Epidermal melanocyte (primary cell): Measurements from ENCODE around the gene KDM1B.
"Not testable (repeated sequence)": the region's sequence is repeated elsewhere in the genome, so short reads cannot be mapped to it uniquely, and the experiment has no call there.

ENCODE experiments used
- DNase-seq: peaks from one replicate; pipeline ENCODE4 v3.0.0; 2011; ENCODE audit warnings: low spot score; ENCODE audit not compliant: insufficient read length

The KDM1B gene

GRCh38 chr6:18187701-18188100 lies 32.5 kb downstream of the KDM1B start:
- no peak for DNase-seq

- DNase-seq: no peak
Measured at GRCh38 chr6:18189196-18189595, 34.0 kb downstream of the KDM1B start.

DNA sequence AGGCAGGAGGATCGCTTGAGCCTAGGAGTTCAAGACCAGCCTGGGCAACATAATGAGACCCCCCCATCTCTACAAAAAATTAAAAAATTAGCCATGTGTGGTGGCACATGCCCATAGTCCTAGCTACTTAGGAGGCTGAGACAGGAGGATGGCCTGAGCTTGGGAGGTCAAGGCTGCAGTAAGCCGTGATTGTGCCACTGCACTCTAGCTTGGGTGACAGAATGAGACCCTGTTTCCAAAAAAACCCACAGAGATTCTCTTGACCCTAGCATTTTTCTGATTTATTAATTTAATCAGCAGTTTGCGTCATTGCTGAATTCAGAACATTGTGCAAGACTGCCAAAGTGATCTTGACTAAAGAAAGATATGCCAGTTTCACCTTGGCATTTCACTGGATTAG lies 36.8 kb downstream of the KDM1B start:
- DNase-seq: no peak

- no peak for DNase-seq
Measured at GRCh38 chr6:18203786-18204185, 48.6 kb downstream of the KDM1B start.

DNA sequence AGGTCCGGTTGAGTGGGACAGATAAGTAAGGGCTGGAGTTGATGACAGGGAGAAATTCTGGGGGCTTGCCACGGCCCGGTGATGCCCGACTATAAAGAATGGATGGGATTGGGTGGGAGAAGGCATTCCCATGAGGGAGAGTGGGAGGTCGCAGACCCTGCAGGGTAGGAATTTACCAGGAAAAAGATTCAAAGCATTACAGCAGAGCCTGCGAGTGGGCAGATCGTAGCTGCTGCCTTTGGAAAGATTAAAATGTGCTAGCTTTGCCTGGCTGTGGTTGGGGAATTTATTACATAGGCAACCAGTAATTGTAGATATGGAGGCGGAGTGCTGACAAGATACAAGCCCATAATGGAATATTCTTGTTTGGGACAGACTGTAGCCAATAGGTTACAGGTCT lies 49.5 kb downstream of the KDM1B start:
- no peak for DNase-seq

DNA sequence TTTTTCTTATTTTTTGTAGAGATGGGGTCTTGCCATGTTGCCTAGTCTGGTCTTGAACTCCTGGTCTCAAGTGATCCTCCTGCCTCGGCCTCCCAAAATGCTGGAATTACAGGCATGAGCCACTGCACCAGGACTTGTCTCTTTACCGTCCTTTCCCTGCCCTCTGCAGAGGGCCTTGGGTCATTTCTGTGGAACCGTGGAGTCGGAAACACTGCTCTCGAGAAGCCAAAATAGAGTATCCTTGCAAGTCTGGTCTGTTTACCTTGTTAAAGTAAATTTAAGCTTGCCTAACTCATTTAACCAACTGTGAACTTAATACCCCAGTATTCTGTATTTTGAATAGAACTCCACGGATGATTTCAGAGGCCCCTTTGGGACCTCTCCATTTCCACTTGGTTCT lies 51.4 kb downstream of the KDM1B start:
- DNase-seq: no peak

DNA sequence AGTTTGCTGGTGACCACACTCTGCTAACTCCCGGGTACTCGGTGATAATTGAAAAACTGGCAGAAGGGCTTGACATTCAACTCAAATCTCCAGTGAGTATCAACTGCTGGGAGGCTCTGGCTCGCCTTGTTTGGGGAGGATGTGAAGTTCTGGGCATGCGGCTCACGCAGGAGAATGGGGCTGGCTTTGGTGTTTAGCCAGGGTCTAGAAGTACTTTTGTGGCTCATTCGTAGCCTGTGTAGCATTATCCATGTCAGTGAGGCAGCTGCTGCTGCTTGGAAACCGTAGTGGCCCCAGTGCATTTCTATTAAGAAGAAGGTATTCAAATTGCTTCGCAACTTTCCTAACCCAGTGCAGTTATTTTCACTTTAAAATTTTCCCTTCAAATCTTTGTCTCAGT lies 52.2 kb downstream of the KDM1B start:
- no peak for DNase-seq

DNA sequence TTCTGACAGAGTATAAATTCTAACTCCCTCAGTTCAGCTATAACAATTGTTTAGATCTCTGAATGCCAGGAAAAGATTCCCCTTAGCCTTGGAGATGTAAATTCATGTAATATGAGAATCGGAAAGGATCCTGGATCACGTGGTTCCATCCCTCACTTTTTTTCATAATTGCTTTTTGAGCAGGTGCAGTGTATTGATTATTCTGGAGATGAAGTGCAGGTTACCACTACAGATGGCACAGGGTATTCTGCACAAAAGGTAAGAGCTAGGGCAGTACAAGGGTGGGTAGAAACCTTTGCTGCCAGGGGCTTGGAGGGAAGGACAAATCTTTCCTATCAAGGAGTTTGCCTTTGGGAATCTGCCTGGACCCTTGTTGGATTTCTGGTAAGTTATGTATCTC lies 52.7 kb downstream of the KDM1B start:
- DNase-seq: no peak

DNA sequence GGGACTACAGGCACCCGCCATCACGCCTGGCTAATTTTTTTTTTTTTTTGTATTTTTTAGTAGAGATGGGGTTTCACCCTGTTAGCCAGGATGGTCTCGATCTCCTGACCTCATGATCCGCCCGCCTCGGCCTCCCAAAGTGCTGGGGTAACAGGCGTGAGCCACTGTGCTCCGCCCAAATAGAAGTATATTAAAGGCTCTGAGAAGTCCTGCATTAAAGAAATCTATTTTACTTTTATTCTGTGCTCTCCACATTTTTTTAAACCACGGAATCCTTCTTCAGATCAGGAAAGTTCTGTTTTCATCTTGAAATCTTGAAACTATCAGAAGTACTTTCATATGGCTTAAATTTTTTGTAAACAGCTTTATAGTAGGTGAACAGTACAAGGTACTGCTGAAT lies 53.6 kb downstream of the KDM1B start:
- DNase-seq: not testable (repeated sequence)

DNA sequence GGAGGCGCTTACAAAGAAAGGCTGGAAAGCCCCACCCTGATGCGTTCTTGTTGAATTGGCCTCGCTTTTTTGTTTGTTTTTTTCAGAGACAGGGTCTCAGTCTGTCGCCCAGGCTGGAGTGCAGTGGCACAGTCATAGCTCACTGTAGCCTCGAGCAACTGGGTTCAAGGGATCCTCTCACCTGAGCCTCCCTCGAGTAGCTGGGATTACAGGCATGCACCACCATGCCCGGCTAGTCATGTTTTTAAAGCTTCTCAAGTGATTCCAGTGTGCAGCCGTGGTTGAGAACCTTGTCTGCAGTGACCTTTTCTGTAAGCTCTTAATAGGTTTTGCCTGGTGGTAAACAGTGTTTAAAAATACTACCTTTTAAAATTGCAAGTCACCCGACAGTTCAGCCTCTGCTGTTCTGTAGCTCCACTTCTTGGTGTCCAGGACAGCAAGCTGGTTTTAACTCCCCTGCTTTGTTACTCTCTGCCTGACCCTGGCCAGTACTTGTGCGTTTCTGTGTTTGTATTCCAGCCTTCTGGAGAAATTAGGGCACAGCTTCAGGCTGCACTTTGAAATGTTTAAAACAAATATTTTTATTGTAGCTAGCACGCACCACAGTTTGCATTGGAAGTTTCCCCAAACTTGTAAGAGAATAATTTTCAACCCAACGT lies 54.4 kb downstream of the KDM1B start:
- no peak for DNase-seq

DNA sequence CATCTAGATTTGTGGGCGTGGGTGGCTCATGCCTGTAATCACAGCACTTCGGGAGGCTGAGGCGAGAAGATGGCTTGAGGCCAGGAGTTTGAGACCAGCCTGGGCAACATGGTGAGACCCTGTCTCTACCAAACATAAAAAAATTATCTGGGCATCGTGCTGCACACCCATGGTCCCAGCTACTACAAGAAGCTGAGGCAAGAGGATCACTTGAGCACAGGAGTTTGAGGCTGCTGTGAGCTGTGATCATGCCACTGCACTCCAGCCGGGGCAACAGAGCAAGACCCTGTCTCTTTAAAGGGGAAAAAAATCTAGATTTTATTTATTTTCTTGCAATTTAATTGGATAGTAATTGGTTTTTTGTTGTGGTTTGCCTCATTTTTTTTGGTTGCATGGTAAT lies 55.5 kb downstream of the KDM1B start:
- DNase-seq: no peak

DNA sequence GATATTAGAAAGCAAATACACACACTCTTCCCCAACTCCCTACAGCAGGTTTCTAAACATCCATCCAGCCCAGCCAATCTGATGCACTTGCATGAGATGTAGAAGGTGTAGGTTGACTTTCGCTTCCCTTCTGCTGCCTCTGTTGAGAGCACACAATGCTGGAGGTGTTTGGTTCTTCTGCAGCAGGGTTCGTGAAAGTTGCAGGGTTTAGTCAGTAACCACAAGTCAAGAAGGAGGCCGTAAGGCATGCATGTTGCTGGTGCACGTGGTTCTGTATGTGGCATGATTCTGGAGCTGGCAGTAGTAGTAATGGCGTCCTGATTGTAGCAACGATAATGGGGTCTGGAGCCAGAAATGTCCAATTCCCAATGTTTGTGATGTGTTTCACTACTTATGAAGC lies 56.1 kb downstream of the KDM1B start:
- DNase-seq: no peak

GRCh38 chr6:18212231-18212630 lies 57.0 kb downstream of the KDM1B start:
- no peak for DNase-seq

DNA sequence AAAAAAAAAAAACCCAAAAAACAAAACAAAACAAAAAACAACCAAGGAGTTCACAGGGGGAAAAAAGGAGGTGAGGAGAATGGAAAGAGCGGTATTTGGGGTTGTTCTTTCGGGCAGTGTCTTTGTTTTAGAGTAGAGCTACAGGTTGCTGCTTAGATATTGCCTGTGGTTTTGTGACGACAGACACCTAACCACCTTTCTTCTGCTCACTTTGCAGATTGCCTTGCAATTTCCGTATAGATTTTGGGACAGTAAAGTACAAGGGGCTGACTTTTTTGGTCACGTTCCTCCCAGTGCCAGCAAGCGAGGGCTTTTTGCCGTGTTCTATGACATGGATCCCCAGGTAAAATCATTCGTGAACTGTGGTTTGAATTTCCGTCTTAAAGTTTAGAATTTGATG lies 58.2 kb downstream of the KDM1B start:
- DNase-seq: no peak

DNA sequence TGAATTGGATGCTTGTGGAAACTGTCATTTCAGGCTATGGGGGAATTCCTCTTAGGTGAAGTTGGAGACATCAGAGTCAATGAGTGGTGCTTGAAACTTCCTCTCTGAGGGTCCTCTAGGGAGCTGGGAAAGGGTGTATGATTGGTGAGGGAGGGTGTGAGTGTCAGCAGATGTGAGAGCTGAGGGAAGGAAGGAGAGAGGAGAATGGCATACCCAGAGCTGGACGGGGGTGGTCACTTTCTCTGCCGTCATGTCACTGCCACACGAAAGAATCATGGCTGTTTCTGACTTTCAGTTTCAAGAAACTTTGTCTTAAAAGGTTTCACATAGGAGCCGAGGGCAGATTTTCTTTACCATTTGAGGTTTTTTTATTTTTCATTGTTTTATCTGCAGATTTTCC lies 58.8 kb downstream of the KDM1B start:
- DNase-seq: no peak

- no peak for DNase-seq
Measured at GRCh38 chr6:18215436-18215835, 60.2 kb downstream of the KDM1B start.

DNA sequence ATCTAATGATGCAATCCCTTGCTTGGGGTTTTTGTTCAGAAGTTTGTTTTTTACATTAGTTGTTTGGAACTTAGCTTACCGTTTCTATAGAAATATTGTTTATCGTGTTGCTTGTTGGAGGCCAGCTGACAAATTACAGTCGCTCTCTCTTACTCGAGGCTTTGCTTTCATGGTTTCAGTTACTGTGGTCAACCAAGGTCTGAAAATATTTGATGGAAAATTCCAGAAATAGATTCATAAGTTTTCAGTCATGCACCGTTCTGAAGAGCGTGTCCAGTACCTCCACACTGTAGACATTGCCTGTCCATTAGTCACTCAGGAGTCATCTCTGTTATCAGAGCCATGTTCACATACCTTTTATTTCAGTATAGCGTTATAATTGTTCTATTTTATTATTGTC lies 61.2 kb downstream of the KDM1B start:
- DNase-seq: no peak

GRCh38 chr6:18218233-18218632 lies 63.0 kb downstream of the KDM1B start:
- DNase-seq: no peak

GRCh38 chr6:18219591-18219990 lies 64.4 kb downstream of the KDM1B start:
- no peak for DNase-seq

GRCh38 chr6:18221288-18221615 lies 66.0 kb downstream of the KDM1B start:
- DNase-seq: no peak

DNA sequence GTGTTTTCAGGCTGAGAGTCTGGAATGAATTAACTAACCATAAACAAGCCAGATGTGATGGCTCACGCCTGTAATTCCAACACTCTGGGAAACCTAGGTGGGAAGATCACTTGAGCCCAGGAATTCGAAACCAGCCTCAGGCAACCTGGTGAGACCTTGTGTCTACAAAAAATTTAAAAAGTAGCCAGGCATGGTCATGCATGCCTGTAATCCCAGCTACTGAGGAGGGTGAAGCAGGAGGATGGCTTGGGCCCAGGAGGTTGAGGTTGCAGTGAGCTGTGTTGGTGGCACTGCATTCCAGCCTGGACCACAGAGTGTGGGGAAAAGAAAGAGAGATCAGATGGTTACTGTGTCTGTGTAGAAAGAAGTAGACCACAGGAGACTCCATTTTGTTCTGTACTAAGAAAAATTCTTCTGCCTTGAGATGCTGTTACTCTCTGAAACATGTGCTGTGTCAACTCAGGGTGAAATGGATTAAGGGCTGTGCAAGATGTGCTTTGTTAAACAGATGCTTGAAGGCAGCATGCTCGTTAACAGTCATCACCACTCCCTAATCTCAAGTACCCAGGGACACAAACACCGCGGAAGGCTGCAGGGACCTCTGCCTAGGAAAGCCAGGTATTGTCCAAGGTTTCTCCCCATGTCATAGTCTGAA lies 71.4 kb downstream of the KDM1B start:
- not testable (repeated sequence) for DNase-seq

DNA sequence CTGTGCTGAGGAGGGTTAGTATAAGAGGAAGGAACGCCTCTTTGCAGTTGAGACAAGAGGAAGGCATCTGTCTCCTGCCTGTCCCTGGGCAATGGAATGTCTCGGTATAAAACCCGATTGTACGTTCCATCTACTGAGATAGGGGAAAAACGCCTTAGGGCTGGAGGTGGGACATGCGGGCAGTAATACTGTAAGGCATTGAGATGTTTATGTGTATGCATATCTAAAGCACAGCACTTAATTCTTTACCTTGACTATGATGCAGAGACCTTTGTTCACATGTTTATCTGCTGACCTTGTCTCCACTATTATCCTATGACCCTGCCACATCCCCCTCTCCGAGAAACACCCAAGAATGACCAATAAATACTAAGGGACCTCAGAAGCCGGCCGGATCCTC lies 71.9 kb downstream of the KDM1B start:
- DNase-seq: not testable (repeated sequence)

GRCh38 chr6:18228590-18228989 lies 73.4 kb downstream of the KDM1B start:
- DNase-seq: not testable (repeated sequence)

DNA sequence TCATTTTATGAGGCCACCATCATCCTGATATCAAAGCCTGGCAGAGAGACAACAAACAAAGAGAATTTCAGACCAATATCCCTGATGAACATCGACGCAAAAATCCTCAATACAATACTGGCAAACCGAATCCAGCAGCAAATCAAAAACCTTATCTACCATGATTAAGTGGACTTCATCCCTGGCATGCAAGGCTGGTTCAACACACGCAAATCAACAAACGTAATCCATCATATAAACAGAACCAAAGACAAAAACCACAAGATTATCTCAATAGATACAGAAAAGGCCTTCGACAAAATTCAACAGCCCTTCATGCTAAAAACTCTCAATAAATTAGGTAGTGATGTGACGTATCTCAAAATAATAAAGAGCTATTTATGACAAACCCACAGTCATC lies 76.6 kb downstream of the KDM1B start:
- not testable (repeated sequence) for DNase-seq
